GM18502 (cell line): ENCODE results near the gene HMCN2.

ENCODE experiments used
- ATAC-seq: cut with Tn5 transposase; IDR thresholded peaks from one replicate; pipeline ENCODE4 v1.9.1; 2021; ENCODE audit warnings: mild to moderate bottlenecking; ENCODE audit not compliant: unreplicated experiment, poor library complexity

HMCN2 gene

DNA sequence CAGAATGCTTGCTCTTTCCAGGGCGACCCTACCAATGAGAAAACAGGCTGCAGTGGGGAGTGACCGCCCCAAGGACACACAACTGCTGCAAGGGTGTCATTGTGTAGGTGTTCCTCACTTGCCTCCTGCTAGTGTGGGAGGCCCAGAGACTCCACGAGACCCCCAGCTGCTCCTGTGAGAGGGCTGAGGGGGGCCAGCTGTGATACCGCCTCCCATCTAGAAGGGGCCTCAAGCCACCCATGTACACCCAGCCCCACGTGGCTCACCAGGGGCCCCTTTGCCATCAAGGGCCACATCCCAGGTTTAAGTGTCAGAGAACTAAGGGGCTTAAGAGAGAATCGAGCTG is 177.9 kb downstream of the HMCN2 start:
- no peak for ATAC-seq

DNA sequence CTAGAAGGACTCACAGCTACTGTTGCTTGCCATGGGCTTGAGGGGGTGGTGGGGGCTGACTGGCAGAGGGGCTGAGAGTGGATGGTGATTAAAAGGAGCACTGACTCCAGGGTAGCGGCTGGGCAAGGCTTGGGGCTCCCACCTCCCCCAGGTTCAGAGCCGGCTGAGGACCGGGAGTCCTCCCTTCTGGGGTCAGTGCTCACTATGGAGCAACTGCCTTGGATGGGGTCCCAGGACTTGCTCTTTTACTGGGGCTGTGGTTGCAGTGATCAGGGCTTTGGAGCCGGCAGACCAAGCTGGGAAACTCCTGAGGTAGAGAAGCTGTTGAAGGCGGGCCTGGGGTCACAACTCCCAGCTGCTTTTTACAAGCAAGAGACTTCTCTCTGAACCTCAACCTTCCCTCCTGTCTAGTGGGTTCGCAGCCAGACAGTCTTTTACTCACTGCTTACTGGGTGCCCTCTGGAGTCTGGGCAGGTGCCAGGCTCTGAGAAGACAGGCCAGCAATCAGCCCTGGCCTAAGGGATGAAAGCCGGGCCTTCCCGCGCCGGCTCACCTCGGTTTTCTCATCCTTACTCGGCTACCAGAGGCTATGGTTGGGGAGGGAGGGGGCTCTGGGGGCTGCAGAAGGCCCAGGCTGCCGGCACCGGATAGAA is 178.4 kb downstream of the HMCN2 start:
- no peak for ATAC-seq

DNA sequence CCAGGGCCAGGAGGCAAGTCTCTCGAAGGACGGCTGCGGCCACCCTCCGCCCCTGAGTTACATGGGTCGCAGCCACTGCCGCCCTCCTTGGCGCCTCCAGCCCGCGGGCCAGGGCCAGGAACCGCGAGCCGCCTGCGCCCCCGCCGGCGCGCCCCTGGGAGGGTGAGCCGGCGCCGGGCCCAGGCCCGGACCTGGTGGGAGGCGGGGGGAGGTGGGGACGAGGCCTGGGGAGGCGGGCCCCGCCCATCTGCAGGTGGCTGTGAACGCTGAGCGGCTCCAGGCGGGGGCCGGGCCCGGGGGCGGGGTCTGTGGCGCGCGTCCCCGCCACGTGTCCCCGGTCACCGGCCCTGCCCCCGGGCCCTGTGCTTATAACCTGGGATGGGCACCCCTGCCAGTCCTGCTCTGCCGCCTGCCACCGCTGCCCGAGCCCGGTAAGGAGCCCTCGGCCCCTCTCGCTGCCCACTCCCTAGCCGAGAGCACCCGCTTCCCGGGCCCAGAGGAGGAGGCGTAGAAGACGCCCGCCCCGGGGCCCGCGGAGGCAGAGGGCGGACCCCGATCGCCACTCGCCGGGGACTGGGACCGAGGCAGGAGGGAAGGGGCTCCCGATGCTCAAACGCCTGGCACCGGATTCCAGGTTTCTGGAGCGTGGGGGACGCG is 179.1 kb downstream of the HMCN2 start, which contains the start of gene ASS1:
Gene ASS1, plus strand, starts transcription at position 397 of the 657 bp plus-strand sequence. CDS start 7,268 bp downstream, outside the sequence.
- ATAC-seq: no peak

DNA sequence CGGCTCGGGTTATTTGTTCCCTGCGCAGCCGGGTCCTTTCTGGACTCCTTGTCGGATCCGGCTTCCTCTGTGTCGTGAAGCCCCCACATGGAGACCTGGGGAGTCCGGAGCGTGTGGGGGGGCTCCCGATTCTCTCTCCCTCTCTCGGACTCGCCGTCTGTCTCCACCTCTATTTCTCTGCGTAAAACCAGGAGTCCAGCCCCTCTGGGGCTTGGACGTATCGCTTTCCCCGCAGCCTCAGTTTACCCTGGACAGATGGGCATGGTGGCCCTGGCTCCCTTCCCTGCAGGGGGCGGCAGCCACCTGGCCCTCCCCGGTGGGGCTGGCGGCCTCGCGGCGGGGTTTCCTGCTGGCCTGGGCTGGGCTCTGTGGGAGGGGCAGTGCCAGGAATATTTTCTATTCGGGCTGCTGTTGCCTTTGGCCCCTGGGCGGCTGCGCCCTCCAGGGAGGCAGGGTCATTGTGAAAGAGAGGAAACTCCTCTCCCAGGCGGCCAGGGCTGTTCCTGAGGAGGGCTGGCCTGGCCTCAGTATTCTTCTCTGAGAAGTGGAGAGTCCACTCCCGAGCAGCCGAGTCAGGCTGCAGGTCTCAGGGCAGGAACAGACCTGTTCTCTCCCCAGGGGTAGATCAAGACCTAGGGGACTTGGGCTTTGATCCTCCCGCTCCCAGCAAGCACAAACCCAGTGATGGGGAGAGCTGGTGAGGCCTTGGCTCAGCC is 179.9 kb downstream of the HMCN2 start:
- ATAC-seq: no peak

DNA sequence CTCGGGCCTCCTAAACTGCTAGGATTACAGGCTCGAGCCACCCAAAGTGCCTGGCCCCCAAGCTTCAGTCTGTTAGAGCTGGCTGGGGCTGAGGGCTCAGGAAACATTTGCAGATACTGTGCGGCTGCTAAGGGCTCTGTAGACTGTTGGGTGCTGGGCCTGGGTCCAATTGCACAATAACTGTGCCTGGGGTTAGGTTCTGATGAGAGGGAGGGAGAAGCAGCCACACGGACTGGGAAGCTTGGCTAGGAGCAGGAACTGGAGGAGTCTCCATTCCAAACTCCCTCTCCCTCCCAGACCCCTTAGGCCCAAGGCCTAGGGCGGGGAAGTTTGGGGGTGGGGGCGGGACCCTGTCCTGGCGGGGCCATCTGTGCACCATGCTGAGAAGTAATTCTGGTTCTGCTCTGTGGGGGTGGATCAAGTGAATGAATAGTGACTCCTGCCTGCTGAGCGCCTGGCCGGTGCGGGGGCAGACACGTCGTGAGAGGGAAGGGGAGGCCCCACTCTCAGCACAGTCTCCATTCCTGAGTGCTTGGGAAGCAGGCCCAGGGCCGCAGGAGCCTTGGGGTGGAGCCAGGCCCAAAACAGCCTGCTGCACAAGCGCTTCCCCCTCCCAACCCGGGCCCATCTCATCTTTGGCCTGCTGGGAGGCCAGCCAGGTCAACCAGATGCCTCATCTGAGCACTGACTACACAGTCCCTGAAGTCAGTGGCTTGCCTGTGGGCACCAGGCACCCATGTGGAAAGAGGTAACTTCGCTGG is 180.7 kb downstream of the HMCN2 start:
- no peak for ATAC-seq

DNA sequence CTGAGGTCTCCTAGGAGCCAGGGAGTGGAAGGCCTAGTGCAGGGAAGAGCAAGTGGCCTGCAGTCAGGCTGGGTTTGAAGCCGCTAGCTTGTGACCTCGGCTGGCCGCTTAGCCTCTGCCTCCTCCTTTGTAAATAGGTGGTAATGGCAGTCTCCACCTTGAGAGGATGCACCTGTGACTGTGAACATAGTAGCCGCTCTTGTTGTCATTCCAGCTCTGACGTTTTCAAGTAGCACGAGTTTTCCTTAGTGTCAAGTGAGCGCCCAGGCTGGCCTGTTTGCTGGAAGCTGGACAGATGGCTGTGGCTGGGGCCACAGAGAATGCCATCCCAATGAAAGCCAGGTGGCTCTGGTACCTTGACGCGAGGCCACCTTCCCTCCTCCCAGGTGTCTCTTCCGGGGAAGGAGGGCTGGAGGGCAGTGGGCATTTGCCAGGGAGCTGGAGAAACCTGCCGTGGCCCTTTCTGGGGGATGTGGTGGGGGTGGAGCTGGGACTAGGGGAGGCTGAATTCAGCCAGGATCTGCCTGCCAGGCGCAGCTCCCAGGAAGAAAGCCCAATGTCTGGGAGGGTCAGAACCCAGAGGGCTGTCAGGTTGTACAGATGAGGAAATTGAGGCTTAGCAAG is 181.7 kb downstream of the HMCN2 start:
- no peak for ATAC-seq

DNA sequence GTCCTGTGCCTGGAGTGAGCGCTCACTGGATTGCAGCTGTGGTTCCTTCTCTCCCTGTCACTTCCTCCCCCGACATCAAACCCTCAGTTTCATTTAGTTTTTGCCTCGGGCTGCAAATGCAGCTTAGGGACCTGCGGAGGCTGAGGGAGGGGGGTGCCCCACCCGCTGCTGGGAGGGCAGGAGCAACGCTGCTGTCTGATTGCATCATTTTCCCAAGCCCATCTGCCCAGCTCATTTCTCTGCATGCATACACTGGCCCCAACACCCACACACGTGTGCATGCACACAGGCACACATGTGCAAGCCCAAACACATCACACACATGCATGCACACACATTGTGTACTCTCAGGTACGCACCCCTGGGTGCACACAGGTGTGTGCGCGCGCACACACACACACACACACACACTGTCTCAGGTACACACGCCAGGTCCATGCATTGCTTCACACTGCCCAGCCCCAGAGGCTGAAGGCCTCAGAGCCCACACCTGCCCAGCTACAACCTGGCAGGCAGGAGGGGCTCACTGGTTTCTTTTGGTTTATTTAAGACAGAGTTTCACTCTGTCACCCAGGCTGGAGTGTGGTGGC is 182.6 kb downstream of the HMCN2 start:
- no peak for ATAC-seq

DNA sequence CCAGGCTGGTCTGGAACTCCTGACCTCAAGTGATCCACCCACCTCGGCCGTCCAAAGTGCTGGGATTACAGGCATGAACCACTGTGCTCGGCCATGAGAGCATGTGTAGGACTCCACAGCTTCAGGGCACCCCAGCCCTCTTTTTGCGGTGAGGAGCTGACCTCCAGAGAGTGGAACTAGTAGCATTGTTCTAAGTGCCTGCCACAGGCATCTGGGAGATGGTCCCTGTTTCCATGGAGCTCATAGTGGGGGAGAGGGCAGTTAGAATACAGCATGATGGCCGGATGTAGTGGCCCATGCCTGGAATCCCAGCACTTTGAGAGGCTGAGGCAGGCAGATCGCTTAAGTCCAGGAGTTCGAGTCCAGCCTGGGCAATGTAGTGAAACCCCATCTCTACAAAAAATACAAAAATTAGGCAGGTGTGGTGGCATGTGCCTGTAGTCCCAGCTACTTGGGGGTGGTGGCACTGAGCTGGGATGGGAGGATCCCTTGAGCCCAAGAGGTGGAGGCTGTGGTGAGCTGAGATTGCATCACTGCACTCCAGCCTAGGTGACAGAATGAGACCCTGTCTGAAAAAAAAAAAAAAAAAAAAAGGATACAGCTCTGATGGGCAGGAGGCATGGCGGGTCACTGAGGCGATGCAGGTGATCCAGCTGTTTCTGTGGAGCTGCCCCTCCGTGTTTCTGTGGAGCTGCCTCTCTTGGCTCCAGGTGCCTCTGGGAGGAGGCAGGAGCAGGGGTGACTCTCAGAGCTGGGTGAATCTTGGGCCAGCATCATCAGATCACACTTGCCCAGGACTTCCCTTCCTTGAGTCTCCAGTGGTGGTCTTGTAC is 183.4 kb downstream of the HMCN2 start:
- ATAC-seq: no peak

DNA sequence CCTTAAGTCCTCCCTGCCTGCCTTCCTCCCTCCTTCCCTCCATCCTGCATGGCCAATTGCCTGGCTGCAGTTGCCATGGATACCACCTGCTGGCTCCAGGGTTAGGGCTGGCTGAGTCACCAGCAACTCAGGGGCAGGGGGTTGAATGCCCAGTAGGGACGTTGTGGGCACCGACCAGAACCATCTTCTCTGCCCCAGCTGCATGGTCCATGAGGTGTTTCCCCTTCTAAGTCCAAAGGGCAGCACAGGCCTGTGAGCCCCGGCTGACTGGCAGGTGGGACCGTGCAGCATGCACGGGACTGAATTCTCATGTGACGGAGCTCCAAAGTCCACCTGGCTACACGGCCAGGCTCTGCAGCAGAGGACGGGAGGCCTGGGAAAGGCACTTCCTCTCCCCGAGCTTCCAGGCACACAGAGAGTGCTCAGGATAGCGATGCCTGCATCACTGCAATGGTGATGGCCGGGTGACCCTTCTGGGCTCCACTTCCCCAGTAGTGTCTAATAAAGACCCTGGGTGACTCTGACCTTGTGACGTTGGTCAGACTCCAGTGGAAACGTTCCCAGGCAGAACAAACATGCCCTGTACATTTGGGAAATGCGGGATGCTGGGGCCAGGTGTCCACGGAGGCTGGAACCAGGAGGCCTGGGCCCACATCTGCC is 184.9 kb downstream of the HMCN2 start:
- no peak for ATAC-seq

DNA sequence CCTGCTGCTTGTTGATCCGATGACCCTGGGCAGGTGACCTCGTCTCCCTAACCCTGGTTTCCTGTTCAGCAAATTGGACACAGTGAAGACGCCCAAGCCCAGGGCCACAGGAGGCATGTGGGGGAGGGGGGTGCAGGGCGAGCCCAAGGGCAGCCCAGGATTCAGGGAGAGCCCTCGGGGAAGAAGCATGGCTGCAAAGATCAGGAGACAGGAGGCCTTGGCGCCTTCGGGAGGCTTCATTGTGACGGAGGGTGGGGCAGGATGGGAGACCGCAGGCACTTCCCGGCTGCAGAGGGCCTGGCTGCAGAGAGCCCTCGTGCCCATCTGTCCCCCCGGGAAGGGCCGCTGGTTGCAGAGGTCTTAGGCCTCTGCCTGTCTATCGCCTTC is 185.4 kb downstream of the HMCN2 start:
- no peak for ATAC-seq

DNA sequence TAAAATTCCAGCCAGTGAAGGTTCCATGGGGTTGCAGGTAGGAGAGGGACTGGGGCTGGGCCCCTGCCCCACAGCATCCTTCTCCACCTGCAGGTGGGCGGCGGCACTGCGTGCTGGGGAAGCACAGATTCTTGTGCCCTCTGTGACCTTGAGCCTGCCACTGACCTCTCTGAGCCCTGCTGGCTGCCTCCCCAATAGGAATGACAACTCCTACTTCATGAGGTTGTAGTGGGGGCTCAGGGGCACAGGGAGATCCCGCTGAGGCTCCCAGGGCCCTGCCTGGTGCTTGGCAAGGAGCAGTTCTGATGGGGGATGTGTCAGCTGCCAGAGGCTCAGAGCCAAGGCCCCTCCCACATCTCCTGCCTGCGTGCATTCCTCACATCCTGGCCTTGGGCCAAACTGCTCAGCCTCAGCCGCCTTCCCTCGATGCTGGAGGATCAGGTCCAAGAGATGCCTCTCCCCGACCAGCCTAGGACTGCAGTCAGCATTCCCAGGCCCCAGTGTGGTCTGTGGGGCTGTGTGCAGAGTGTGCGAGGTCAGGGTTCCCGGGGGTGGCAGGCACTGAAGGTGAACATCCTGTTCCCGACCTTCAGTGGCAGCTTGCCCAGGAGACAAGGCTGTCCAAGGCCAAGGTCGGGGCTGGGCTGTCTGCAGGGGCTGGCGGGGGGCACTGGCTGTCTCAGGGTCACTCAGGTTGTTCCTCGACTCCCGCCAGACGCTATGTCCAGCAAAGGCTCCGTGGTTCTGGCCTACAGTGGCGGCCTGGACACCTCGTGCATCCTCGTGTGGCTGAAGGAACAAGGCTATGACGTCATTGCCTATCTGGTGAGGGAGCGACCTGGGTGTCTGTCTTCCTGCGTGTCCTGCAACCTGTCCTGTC is 186.2 kb downstream of the HMCN2 start:
- ATAC-seq: no peak

DNA sequence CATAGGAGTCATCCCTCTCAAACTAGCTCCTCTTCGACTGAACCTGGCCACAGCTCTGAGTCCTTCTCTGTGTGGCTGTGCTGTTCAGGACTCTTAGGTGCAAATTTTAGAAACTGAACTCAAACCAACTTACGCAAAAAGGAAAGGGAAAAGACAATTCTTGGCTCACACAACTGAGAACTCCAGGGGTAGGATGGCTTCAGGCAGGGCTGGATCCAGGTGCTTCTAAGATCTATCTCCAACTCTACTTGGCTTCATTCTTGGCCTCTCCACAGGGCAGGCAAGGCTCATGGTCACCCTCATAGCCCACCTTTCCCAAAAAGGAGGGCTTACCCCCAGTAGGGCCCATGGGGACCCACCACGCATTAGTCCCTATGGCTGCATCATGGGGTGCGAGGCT is 187.3 kb downstream of the HMCN2 start:
- ATAC-seq: no peak

DNA sequence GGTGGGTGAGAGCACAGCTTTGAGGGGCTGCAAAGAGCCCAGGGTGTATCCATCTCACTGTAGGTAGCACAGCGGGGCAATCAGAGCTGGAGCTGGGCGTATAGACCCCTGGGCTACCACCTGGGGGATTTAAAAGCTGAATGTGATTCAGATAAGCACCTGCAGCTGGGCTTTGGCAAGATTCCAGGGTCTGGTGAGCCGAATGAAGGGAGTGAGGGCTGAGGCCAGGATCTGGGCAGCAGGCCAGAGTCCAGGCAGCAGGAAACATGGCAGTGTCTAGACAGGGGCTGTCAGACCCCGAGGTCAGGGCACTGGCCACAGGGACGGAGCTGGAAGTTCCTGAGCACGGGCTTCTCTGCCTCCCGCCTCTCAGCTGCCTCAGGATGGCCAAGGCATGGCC is 187.9 kb downstream of the HMCN2 start:
- ATAC-seq: no peak

DNA sequence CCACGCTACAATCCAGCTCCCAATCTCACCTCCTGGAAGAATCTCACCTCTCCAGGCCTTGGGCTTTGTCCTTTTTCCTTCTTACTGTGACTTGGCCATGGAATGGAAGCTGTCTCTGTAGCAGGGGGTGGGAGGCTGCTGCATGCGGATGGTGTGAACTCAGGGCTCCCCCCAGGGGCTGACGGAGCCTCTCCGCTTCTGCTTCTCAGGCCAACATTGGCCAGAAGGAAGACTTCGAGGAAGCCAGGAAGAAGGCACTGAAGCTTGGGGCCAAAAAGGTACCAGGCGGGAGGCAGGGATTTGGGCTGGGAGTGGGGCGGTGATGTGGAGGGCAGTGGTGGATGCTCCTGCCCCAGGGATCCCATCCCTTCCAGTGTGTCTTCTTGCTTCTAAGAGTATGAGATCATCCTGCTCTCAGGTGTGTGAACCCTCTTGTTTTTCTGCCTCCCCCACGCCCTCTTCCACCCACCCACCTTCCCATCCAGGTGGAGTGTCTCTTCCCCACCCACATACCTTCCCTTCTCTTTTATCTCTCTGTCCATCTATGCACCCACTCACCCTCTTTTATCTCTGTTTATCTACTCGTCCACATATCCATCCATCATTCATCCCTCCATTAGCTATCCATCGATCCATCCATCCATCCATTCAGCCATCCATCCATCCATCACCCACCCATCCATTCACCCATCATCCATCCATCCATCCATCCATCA is 188.7 kb downstream of the HMCN2 start:
- ATAC-seq: no peak

DNA sequence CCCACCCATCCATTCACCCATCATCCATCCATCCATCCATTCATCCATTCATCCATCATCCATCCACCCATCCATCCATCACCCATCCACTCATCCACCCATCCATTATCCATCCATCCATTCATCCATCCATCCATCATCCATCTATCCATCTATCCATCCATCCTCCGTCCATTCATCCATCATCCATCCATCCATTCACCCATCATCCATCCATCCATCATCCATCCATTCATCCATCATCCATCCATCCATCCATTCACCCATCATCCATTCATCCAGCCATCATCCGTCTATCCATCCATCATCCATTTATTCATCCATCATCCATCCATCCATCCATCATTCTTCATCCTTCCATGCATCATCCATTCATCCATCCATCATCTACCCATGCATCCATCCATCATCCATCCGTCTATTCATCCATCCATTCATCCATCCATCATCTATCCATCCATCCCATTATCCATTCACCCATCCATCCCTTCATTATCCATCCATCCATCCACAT is 189.3 kb downstream of the HMCN2 start:
- ATAC-seq: no peak

DNA sequence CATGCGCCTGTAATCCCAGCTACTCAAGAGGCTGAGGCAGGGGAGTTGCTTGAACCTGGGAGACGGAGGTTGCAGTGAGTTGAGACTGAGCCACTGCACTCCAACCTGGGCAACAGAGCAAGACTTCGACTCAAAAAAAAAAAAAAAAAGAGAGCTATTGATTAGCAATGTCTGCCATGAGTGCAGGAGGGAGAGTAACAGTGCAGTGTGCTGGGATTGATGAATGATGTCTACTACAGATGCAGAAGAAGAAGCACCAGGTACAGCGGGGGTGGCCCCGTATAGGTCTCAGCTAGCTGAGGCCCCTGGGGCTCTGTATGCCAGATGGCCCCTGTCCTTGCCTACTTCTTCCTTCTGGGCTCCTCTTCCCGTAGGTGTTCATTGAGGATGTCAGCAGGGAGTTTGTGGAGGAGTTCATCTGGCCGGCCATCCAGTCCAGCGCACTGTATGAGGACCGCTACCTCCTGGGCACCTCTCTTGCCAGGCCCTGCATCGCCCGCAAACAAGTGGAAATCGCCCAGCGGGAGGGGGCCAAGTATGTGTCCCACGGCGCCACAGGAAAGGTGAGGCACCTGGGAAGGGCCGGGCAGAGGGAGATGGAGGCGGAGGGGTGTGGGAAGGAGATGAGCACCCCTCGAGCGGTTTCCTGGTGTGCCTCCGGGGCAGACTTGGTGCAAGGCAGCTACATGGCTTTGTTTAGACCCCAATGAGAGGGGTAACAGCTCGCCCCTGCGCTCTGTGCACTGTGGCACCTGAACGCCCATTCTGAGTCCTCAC is 192.7 kb downstream of the HMCN2 start:
- ATAC-seq: no peak

DNA sequence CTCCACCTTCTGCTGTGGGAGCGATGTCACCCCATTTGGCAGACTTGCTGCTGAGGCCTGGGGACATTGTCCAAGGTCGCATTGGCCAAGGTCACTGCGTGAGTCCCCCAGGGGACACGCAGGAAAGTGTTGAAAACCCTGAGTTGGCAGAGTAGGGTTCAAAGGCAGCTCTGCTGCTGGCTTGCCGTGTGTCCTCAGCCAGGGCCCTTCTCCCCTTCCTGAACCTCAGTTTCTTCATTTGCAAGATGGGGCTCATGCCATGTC is 193.2 kb downstream of the HMCN2 start:
- ATAC-seq: no peak
